ENCODE measurements around the gene CYP19A1.

Gene CYP19A1

DNA sequence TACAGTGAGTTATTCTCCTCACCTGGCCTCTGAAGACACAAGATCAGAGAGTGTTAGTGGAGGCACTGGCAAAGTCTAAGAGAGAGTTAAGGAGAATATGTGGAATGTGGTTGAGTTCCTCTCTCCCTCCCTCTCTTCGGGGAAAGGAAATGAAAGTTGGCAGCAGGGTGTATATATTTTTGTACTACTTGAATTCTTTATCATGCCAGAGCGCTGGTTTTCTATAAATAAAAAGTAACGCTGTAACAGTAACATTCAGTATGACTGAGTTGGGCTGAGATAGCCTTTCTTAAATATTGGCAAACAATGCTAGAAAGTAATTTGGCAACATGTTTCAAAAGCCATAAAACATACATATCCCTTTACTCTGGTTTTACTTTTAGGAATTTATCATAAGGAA is 166.2 kb downstream of the CYP19A1 start:
- no peak for DNase-seq

DNA sequence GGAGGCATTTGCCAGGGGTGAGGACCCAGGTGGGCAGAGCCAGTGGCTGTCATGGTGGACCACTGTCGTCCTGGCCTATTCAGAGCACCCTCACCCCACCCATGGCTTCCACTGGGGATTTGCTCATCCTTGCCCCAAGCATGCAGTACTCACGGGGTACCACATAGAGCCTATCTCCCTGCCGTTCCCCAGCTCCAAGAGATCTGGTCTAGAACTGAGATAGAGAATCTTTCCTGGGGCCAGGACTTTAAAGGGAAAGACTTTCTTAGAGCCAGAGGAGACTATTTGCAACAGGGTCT is 166.8 kb downstream of the CYP19A1 start:
- DNase-seq: no peak

DNA sequence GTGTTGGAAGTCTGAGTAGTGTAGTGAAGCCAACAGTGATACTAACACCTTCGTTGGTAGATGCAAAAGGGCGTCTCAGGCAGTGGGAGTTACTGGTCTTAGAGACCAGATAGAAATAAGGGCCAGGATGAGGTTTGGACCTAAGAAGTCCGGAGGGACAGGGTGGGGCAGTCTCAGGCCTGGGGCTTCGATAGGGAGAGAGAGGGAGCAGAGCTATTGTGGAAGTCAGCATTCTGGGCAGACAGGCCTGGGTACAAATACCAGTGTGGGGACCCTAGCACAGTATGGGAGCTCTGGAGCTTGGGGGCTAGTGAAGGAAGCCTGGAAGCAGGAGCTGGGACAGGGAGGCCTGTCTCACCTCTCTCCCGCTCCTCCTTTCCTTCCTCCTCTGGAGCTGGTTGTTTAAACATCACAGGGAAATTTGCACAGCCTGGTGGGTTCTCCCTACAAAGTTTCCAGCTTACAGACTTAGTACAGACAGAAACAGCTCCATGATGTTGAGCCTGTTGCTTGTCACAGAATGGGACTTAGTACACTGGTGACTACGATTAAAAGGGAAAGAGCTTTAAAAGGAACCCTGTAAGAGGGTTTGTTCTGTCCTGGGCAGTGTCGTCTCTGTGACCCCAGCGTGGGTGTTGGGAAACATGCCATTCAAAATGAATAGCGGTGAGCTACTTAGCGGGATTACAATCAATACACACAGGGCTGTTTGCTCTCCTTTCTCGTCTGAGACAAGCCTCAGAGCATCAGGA is 167.3 kb downstream of the CYP19A1 start:
- DNase-seq: no peak

DNA sequence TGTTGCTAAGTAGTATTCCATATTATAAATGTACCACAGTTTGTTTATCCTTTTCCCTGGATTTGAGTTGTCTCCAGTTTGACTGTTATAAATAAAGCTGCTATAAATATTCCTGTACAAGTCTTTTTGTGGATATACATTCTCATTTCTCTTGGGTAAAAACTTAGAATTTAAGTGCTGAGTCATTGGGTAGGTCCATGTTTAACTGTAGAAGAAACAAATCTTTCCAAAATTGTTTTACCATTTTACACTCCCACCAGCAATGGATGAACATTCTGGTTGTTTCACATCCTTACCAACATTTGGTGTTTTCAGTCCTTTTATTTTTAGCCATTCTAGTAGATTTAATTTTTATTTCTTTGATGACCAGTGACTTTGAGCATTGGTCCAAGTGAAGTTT is 169.7 kb downstream of the CYP19A1 start:
- no peak for DNase-seq

DNA sequence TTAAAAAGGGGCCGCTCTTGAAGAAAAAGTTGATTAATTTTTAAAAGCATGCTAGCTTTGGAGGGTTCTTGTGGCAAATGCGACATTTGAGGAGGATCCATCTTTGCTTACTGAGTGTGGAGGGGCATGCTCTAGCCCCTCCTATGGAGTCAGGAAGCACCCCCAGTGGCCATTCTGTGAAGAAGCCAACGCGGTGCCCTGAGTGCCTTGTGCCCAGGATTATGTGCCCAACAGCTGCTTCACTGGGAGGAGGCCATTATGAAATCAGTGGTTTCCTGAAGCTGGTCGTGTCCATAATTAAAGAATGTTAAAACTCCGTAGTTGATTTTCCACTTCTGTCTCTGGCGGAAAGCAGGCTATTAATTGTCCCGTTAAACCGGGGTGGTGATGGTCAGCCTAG is 174.6 kb downstream of the CYP19A1 start:
- DNase-seq: no peak

DNA sequence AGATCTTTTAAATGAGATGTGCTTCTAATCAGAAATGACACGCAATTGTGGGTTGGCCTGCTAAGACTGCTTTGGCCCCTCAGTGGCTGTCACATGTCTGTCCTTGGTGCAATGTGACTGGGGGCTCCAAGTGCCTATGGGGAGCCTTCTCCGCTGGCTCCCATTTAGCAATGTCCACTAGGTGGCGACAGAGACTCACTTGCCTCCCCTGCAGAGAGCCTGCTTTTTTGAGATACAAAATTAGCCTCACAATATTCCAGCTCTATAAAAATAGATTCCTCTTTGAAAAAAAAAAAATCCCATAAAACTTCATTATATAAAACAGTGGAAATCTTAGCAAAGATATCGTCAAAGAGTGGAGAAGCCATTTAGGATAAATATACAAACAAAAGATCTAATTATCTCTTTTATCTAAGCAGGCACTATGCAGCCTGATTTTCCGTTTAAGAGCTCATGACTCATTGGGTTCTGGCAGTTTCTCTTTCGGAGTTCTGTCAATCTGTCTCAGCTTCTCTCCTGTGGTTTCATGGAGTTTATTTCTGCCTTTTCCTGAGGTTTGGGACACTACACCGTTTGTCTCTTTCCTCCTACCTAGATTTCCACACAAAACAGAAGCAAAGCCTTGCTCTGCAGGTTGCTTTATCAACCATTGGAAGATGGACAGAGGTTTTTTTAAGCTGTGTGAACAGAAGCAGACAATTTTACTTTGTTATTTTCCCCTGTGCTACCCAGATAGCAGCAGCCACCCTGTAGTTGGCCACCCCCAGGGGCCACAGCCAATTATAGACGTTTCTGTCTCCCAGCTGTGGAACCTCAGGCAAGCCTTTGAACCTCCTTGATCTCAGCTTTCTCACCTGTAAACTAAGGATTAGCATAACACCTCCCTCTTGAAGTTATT is 175.3 kb downstream of the CYP19A1 start:
- DNase-seq: no peak

DNA sequence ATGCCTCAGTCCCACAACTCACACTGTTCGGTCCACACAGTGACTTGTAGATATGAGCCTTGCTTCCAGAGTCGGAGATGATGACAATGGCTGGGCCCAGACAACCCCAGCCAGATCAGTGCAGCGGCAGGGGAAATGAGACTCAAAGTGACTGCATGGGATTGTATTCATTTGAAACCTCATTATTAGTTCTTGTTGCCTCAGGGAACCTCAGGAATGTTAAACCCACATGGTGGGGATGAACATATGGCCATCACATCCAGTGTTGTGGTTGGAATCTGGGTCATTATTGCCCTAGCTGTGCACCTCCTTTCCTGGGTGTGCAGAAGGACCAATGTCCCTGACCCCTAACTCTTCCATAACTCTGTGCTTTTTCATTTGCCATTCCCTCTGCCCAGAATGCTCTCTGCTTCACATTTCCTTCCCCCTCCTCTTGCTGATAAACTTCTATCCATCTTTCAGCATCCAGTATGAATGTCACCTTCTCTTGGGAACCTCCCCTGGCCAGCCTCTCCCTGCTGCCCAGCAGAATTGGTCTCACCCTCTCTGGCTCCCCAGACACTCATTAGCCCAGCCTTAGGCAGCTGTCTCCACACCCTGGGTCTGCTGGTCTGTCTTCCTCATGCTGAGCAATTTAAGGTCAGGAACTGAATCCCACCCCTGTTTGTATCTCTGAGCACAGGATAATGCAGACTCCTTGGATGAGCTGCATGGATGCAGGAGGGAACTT is 176.7 kb downstream of the CYP19A1 start:
- no peak for DNase-seq

DNA sequence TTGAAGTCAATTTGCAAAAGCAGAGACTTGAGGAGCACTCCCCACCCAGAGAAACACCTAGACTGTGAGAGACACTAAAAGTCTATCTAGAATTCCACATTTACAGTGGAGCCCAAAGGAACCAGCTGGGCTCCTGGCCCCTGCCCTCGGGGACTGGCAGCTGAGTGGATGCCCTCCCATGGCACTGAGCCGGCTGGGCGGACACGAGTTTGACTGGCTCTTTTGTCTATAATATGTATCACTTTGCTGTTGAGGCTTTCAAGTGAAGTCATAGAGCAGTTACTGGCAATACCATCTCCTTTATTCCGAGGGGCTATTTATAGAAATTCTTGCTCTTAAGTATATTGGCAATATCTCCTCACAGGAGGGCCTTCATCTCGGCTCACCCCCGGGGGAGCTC is 177.9 kb downstream of the CYP19A1 start:
- DNase-seq: no peak

All from DMS79 (cell line).